ENCODE measurements around the gene HELZ. TPM values are rescaled to one million over a fixed set of nuclear protein-coding genes. Genes with fewer than 3 reads are reported as not detected.
A peak's percentile ranks its signal among the peaks of the same experiment; 100 is the strongest.

The HELZ gene
- total RNA-seq, 1 experiment from 2014 or later = 18.4 TPM

GRCh38 chr17:67196422-67196821 is 48.6 kb downstream of the HELZ start:
- DNase-seq (ENCODE audit: low read depth) = no peak

DNA sequence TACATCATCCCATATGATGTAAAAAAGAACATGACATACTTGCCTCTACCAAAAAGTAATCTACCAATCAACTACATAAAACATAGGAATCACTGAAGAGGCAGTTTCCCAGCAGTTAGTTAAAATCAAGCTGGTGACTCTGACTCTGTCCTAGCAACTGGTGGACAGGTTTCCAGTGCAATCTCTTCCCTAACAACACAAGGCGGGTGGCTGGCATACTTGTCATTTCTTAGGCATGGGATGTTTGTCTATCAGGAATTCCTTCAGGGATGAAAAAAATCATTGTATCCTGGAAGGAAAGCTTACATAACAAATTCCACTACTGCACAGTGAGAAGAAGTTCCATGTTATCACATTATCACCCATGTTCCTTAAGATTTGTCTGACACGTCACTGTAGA is 50.9 kb downstream of the HELZ start:
- peak; percentile 21 for DNase-seq (ENCODE audit: low read depth)

- DNase-seq (ENCODE audit: low read depth) = no peak
Observed at GRCh38 chr17:67187927-67188326, 57.1 kb downstream of the HELZ start.

- no peak for DNase-seq (ENCODE audit: low read depth)
Observed at GRCh38 chr17:67186782-67187181, 58.2 kb downstream of the HELZ start.

DNA sequence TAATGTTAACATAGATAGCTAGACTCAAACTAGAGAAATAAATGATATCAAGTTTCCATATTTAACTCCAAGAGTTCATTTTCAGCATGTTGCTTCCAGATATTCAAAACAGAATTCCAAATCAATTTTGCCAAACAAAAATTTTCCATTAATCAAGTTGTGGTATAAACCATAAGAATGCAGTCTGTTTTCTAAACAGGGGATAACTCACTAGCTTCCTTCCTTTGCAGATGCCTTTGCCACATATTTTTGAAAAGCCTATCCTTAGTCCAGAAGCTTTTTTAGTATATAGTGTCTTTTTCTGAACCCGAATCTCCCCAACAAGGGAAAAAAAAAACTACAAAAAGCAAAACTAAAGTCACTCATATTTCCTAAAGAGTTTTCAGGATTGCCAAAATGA is 61.5 kb downstream of the HELZ start:
- no peak for DNase-seq (ENCODE audit: low read depth)

- DNase-seq (ENCODE audit: low read depth) = no peak
Observed at GRCh38 chr17:67181825-67182224, 63.2 kb downstream of the HELZ start.

DNA sequence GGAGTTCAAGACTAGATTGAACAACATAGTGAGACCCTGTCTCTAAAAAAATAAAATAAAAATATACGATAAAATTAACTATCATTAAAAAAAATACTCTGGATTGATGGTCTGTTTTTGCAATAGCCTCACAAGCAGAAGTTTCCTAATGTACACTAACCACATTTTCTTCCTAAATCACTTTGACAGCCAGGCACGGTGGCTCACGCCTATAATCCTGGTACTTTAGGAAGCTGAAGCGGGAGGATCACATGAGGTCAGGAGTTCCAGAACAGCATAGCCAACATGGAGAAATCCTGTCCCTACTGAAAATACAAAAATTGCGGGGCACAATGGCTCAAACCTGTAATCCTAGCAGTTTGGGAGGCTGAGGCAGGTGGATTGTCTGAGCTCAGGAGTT is 64.7 kb downstream of the HELZ start:
- DNase-seq (ENCODE audit: low read depth) = no peak

- DNase-seq (ENCODE audit: low read depth) = no peak
Observed at GRCh38 chr17:67178555-67178954, 66.4 kb downstream of the HELZ start.

GRCh38 chr17:67177732-67178131 is 67.3 kb downstream of the HELZ start:
- no peak for DNase-seq (ENCODE audit: low read depth)

DNA sequence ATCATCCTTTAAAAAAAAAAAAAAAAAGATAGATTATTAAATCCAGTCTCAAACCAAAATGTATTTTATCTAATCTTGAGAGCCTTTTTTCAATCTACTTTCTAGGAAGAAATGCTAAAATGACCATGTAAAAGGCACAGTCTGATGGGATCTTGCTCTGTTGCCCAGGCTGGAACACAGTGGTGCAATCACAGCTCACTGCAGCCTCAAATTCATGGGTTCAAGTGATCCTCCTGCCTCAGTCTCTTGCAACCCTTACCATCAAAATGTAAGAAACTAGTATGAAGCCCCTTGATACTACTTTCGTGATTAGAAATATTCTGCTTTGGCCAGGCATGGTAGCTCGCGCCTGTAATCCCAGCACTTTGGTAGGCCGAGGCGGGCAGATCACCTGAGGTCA is 70.8 kb downstream of the HELZ start:
- DNase-seq (ENCODE audit: low read depth) = no peak

GRCh38 chr17:67171560-67171959 is 73.4 kb downstream of the HELZ start:
- no peak for DNase-seq (ENCODE audit: low read depth)

DNA sequence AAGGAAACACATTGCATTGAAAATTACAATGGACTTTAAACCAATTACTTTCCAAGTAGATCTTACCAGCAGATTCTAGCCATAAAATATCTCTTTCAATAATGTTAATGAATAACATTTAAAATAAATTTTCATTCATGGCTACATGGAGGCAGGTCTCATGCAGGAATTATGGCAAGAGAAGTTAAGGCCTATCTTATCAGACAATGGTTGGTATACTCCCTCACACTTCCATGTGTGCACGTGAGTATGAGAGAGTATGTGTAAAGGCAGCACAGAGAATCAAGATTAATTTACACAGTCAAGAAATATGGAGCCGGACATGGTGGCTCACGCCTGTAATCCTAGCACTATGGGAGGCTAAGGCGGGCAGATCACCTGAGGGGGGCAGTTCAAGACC is 76.5 kb downstream of the HELZ start:
- DNase-seq (ENCODE audit: low read depth) = no peak

GRCh38 chr17:67165201-67165600 is 79.8 kb downstream of the HELZ start:
- DNase-seq (ENCODE audit: low read depth) = no peak

- DNase-seq (ENCODE audit: low read depth) = no peak
Observed at GRCh38 chr17:67164302-67164701, 80.7 kb downstream of the HELZ start.

DNA sequence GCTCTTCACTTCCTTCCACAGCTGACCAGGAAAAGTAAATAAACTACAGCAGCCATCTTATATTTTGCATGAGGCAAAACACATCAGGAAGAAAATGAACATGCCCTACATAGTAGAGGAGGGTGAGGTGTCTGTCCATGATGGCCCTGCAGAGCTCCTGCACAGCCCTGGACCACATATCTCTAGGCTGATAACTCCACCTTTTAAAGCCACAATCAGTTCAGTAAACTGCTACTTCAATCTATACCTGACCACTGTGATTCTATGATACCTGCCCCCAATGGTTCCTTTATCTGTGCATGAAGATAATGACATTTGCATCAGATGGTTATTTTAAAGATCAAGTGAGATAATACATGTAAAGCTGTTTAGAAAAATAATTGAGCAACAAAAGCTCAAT is 82.2 kb downstream of the HELZ start:
- DNase-seq (ENCODE audit: low read depth) = no peak

GRCh38 chr17:67161573-67161972 is 83.4 kb downstream of the HELZ start:
- no peak for DNase-seq (ENCODE audit: low read depth)

GRCh38 chr17:67160791-67161190 is 84.2 kb downstream of the HELZ start:
- no peak for DNase-seq (ENCODE audit: low read depth)

DNA sequence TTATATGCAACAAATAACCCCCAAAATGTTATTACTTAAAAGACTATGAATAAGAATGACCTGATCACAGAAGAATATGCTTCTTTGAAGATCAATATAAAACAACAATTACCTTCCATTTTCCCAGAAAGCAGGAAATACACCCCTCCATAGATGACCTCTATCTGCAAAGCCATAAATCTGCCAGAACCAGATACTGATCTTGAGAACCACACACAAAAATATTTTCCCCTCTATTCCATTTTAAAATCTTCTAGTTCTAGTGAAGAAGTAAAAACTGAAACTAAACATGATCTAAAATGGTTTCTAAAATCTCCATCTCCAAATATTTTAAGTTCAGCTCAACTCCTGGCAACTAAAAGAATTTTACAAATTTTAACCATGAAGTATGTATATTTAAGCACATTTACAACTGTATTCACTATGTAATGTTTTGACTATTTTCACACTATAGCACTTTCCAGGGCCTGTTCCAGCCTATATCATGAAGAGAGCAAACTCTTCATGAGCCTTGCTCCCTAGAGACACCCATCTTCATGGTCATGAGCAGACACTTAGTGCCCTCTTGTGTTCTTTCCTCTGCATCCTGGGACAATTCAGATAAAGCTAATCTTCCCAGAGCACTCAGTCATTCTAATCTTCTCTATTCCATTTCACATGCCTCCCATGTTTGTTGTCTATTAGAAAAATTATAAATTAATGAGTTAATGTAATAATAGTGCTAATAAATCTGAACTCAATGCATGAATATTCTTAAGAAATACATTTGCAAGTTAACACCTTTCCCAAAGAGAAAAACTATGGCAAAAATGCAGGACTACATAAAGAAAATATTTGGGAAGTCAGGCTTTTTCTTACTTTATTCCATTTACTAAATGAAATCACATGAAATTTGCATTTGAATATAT is 87.0 kb downstream of the HELZ start:
- peak; percentile 64 for DNase-seq (ENCODE audit: low read depth)

- no peak for DNase-seq (ENCODE audit: low read depth)
Observed at GRCh38 chr17:67156269-67157199, 88.5 kb downstream of the HELZ start.

DNA sequence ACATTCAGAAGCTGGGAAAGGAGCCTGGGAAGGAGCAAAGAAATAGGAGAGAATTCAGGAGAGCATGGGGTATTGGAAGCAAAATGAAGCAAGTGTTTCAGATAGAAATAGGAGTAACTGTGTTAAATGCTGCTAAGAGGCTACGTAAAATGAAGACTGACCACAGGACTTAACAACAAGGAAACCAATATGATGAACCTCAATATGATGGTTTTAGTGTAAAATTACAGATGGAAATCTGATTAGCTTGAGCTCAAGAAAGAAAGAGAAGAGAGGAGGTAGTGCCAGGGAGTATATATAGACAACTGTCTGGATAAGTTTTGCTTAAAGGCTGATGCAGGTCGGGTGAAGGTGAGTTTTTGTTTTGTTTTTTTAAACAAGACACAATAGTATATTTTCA is 92.2 kb downstream of the HELZ start:
- DNase-seq (ENCODE audit: low read depth) = no peak

DNA sequence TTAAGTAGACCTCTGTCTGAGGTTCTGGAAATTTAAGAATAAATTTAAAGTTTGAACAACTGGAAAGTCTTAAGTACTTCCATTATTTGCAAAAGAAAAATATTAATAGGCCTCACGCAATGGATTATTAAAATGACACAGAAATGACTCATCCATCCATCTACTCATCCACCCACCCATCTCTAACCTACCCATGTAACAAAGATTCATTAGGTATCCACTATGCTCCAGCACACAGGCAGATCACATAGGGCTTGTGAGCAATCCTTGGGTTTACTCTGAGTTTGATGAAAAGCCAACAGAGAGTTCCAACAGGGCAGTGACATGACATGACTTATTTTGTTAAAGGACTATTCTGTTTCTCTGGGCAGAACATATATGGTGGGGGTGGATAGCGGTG is 93.3 kb downstream of the HELZ start:
- peak; percentile 51 for DNase-seq (ENCODE audit: low read depth)

GRCh38 chr17:67150826-67151225 is 94.2 kb downstream of the HELZ start:
- DNase-seq (ENCODE audit: low read depth) = no peak

- no peak for DNase-seq (ENCODE audit: low read depth)
Observed at GRCh38 chr17:67148352-67148751, 96.6 kb downstream of the HELZ start.
